OCI-LY3 (cell line): ENCODE data around the gene ROBO1.

Experiments
- H2AFZ ChIP-seq: fragments of 200-600, 300-600 bp; shearing (Covaris generic); 2 replicates; pipeline ENCODE4 v1.6.0; 2014; ENCODE audit warnings: antibody characterized with exemption, low read depth, low read length
- H3K27ac ChIP-seq: fragments of 200-600, 300-600 bp; sonication (generic); 2 replicates; pipeline ENCODE4 v1.5.1; 2014; ENCODE audit warnings: mild to moderate bottlenecking, low read length, moderate library complexity, mixed read lengths
- H3K27me3 ChIP-seq: fragments of 200-600, 300-600 bp; sonication (generic); 2 replicates; pipeline ENCODE4 v1.6.1; 2014; ENCODE audit warnings: low read depth, low read length, mixed read lengths
- H3K36me3 ChIP-seq: fragments of 200-600, 300-600 bp; sonication (generic); replicated peaks from 2 replicates; pipeline ENCODE3; 2014; ENCODE audit warnings: low read depth, low read length, mixed read lengths
- H3K4me1 ChIP-seq: fragments of 300-600, 200-600 bp; sonication (generic); 2 replicates; pipeline ENCODE4 v1.6.1; 2014; ENCODE audit warnings: low read length, mixed read lengths
- H3K4me2 ChIP-seq: fragments of 200-600, 300-600 bp; sonication (generic); 2 replicates; pipeline ENCODE4 v1.6.1; 2014; ENCODE audit warnings: low read length, mixed read lengths
- H3K4me3 ChIP-seq: fragments of 300-600, 200-600 bp; sonication (generic); 2 replicates; pipeline ENCODE4 v1.5.1; 2014; ENCODE audit warnings: antibody characterized with exemption, mild to moderate bottlenecking, low read length, moderate library complexity
- H3K79me2 ChIP-seq: fragments of 300-600, 200-600 bp; shearing (Covaris generic); 2 replicates; pipeline ENCODE4 v1.6.1; 2014; ENCODE audit warnings: mild to moderate bottlenecking, low read length, mixed read lengths
- H3K9ac ChIP-seq: fragments of 300-600, 200-600 bp; shearing (Covaris generic); 2 replicates; pipeline ENCODE4 v1.6.0; 2014; ENCODE audit warnings: mild to moderate bottlenecking, low read length, moderate library complexity
- H3K9me3 ChIP-seq: fragments of 200-600, 300-600 bp; shearing (Covaris generic); 2 replicates; pipeline ENCODE4 v1.6.1; 2014; ENCODE audit warnings: low read length, mixed read lengths; ENCODE audit not compliant: insufficient read depth
- H4K20me1 ChIP-seq: fragments of 200-600, 300-600 bp; sonication (generic); 2 replicates; pipeline ENCODE4 v1.6.1; 2016; ENCODE audit warnings: low read length, mixed read lengths; ENCODE audit not compliant: insufficient read depth
- CTCF ChIP-seq: fragments of 200-600, 300-600 bp; sonication (generic); IDR thresholded peaks from 2 replicates; pipeline ENCODE4 v1.5.1; 2014; ENCODE audit warnings: antibody characterized with exemption, low read length, low read depth
- EZH2phosphoT487 ChIP-seq: fragments of 200-600 bp; shearing (Covaris generic); IDR thresholded peaks from 2 replicates; pipeline ENCODE4 v1.6.1; 2018; ENCODE audit warnings: antibody characterized with exemption, mixed run types, low read depth

ROBO1 gene

GRCh38 chr3:78734048-78734637 is 1033.7 kb downstream of the ROBO1 start:
- TF ChIP-seq CTCF (no peak), EZH2phosphoT487 (no peak)
- Histone ChIP-seq H3K4me1 (peaks cover 9% of the 10 kb centered on the region), H3K4me3 (no peak overlapping the region), H3K4me2 (no peak overlapping the region), H3K9me3 (no peaks in the 10 kb centered on the region), H3K27ac (no peak overlapping the region), H3K9ac (no peak overlapping the region), H3K79me2 (no peaks in the 10 kb centered on the region), H3K27me3 (no peaks in the 10 kb centered on the region), H2AFZ (no peak overlapping the region), H4K20me1 (no peaks in the 10 kb centered on the region), H3K36me3 (no peaks in the 10 kb centered on the region)

- Histone ChIP-seq H3K79me2 (no peaks in the 10 kb centered on the region), H3K27me3 (no peaks in the 10 kb centered on the region), H3K4me2 (no peak overlapping the region), H3K9me3 (no peaks in the 10 kb centered on the region), H3K4me1 (peaks cover 13% of the 10 kb centered on the region), H3K9ac (no peak overlapping the region), H3K27ac (no peak overlapping the region), H3K36me3 (no peaks in the 10 kb centered on the region), H3K4me3 (no peak overlapping the region), H4K20me1 (no peaks in the 10 kb centered on the region), H2AFZ (no peak overlapping the region)
- no peak for TF ChIP-seq EZH2phosphoT487
Measured at GRCh38 chr3:78732893-78733292, 1034.9 kb downstream of the ROBO1 start.

- Histone ChIP-seq H3K4me2 (no peak overlapping the region), H3K4me1 (peaks cover 13% of the 10 kb centered on the region), H3K9me3 (no peaks in the 10 kb centered on the region)
Measured at GRCh38 chr3:78732471-78732870, 1035.3 kb downstream of the ROBO1 start.

GRCh38 chr3:78729946-78730345 is 1037.9 kb downstream of the ROBO1 start:
- Histone ChIP-seq H4K20me1 (no peaks in the 10 kb centered on the region), H3K4me1 (peaks cover 4% of the 10 kb centered on the region; the same call in 1 of the 2 replicates), H3K4me2 (no peak overlapping the region), H3K36me3 (no peaks in the 10 kb centered on the region), H3K4me3 (no peak overlapping the region), H3K79me2 (no peaks in the 10 kb centered on the region), H3K9ac (no peak overlapping the region), H3K9me3 (no peaks in the 10 kb centered on the region), H2AFZ (no peak overlapping the region), H3K27me3 (no peaks in the 10 kb centered on the region), H3K27ac (no peak overlapping the region)
- TF ChIP-seq EZH2phosphoT487 (no peak), CTCF (no peak)

More at GRCh38 chr3:78732471-78732870, 1035.3 kb downstream of the ROBO1 start:
- Histone ChIP-seq H3K27me3 (no peaks in the 10 kb centered on the region), H3K79me2 (no peaks in the 10 kb centered on the region), H3K9ac (no peak overlapping the region), H3K4me3 (no peak overlapping the region), H3K36me3 (no peaks in the 10 kb centered on the region), H4K20me1 (no peaks in the 10 kb centered on the region), H2AFZ (no peak overlapping the region), H3K27ac (no peak overlapping the region)
- TF ChIP-seq EZH2phosphoT487, result no peak
- TF ChIP-seq CTCF, result no peak
